HPDE6-E6E7 (cell line): ENCODE data around the gene FUT8.
"Not testable (repeated sequence)": the region's sequence is repeated elsewhere in the genome, so short reads cannot be mapped to it uniquely, and the experiment has no call there.

Experiments used
- DNase-seq: peaks from one replicate; pipeline ENCODE4 v3.0.0; 2011; ENCODE audit warnings: missing footprints; ENCODE audit errors: extremely low spot score

FUT8 gene

GRCh38 chr14:65419593-65420252 is 7.2 kb downstream of the FUT8 start:
- DNase-seq: no peak

- no peak for DNase-seq
These were observed 8.9 kb downstream of the FUT8 start for GRCh38 chr14:65421201-65421981.

- no peak for DNase-seq
These were observed 9.7 kb downstream of the FUT8 start for GRCh38 chr14:65422088-65422834.

- no peak for DNase-seq
These were observed 11.5 kb downstream of the FUT8 start for GRCh38 chr14:65423982-65424381.

- DNase-seq: no peak
These were observed 12.0 kb downstream of the FUT8 start for GRCh38 chr14:65424531-65424930.

GRCh38 chr14:65425885-65426284 is 13.4 kb downstream of the FUT8 start:
- DNase-seq: no peak

- not testable (repeated sequence) for DNase-seq
These were observed 14.4 kb downstream of the FUT8 start for GRCh38 chr14:65426902-65427301.

- DNase-seq: no peak
These were observed 16.2 kb downstream of the FUT8 start for GRCh38 chr14:65428691-65429090.

- no peak for DNase-seq
These were observed 17.2 kb downstream of the FUT8 start for GRCh38 chr14:65429757-65430156.

- no peak for DNase-seq
These were observed 18.7 kb downstream of the FUT8 start for GRCh38 chr14:65431245-65431644.

- DNase-seq: no peak
These were observed 19.4 kb downstream of the FUT8 start for GRCh38 chr14:65431951-65432350.

GRCh38 chr14:65432361-65432948 is 19.9 kb downstream of the FUT8 start:
- DNase-seq: no peak

- no peak for DNase-seq
These were observed 20.6 kb downstream of the FUT8 start for GRCh38 chr14:65433157-65433556.

- no peak for DNase-seq
These were observed 21.1 kb downstream of the FUT8 start for GRCh38 chr14:65433646-65434045.

- DNase-seq: no peak
These were observed 21.8 kb downstream of the FUT8 start for GRCh38 chr14:65434216-65434850.

GRCh38 chr14:65438266-65438933 is 25.9 kb downstream of the FUT8 start:
- DNase-seq: no peak

GRCh38 chr14:65439117-65439516 is 26.6 kb downstream of the FUT8 start:
- no peak for DNase-seq

GRCh38 chr14:65440230-65440629 is 27.7 kb downstream of the FUT8 start:
- no peak for DNase-seq

GRCh38 chr14:65444230-65444629 is 31.7 kb downstream of the FUT8 start:
- no peak for DNase-seq

GRCh38 chr14:65446159-65446558 is 33.6 kb downstream of the FUT8 start:
- no peak for DNase-seq

GRCh38 chr14:65449647-65450046 is 37.1 kb downstream of the FUT8 start:
- no peak for DNase-seq
